Panc1 (cell line): ENCODE data around the gene RHOT2.

ENCODE experiments used
- CTCF ChIP-seq: fragments of 450-650 bp; IDR thresholded peaks from 2 replicates; pipeline ENCODE4 v1.5.1; 2017; ENCODE audit warnings: mild to moderate bottlenecking
- POLR2AphosphoS5 ChIP-seq: IDR thresholded peaks from 2 replicates; pipeline ENCODE4 v1.6.1; 2012; ENCODE audit warnings: mild to moderate bottlenecking, low read depth, low read length, moderate library complexity
- REST ChIP-seq, 2 experiments: IDR thresholded peaks; 2 replicates each; pipeline ENCODE4 v1.6.1; 2011 to 2012; ENCODE audit warnings: low read depth in 2 of 2, control low read depth in 1 of 2, low read length in 1 of 2, mild to moderate bottlenecking in 1 of 2, moderate library complexity in 1 of 2; ENCODE audit not compliant: insufficient read depth in 1 of 2
- SIN3A ChIP-seq: IDR thresholded peaks from 2 replicates; pipeline ENCODE4 v1.6.1; 2012; ENCODE audit warnings: low read depth, mild to moderate bottlenecking, low read length, moderate library complexity, borderline replicate concordance; ENCODE audit not compliant: insufficient read depth
- TCF7L2 ChIP-seq: IDR thresholded peaks from 2 replicates; pipeline ENCODE4 v1.6.1; 2011; ENCODE audit warnings: mild to moderate bottlenecking, low read depth, low read length, inconsistent platforms

GRCh38 chr16:708019-708418, 40.1 kb downstream of the RHOT2 start:
- TF ChIP-seq CTCF, result no peak
- TF ChIP-seq POLR2AphosphoS5, result no peak
- no peak for TF ChIP-seq SIN3A
- no peak for TF ChIP-seq REST (IDR thresholded peaks at IDR 0.05; ENCODE audit: insufficient read depth in 1 of 2, low read depth in 2 of 2, low read length in 1 of 2)
- no peak for TF ChIP-seq TCF7L2
